GM18909 (cell line): Measurements from ENCODE around the gene ISYNA1.
A peak's percentile ranks its signal among the peaks of the same experiment; 100 is the strongest.

ENCODE experiments used
- ATAC-seq: cut with Tn5 transposase; IDR thresholded peaks from one replicate; pipeline ENCODE4 v1.9.1; 2021; ENCODE audit warnings: mild to moderate bottlenecking; ENCODE audit not compliant: unreplicated experiment, poor library complexity

ISYNA1 gene

DNA sequence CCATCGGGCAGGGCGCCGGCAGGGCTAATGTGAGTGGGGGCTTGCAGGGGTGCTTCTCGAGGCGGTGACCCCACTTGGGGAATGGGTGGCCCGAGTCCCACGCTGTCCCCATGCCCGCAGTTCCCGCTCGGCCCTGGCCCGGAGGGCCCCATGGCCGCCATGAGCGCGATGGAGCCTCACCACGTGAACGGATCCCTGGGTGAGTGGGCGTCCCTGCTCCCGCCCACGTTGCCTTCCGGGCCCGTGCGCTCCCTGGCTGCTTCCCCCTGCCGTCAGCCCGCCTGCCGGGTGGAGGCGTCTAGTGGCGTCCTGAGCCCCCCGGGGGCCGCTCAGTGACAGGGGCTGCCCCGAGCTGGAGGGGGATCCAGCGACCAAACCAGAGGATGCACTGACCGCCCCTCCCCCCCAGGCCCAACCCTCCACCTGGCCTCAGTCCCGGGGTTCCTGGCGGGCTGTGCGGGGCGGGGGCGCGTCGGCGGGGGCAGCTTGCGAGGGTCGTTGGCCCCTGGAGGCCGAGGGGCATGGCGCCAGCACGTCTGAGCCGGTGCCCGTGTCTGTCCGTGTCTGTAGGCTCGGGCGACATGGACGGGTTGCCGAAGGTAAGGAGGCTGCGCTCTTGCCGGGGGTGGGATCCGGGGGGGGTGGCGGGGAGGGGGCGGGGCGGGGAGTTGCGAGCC lies 4.8 kb downstream of the ISYNA1 start:
- no peak for ATAC-seq

DNA sequence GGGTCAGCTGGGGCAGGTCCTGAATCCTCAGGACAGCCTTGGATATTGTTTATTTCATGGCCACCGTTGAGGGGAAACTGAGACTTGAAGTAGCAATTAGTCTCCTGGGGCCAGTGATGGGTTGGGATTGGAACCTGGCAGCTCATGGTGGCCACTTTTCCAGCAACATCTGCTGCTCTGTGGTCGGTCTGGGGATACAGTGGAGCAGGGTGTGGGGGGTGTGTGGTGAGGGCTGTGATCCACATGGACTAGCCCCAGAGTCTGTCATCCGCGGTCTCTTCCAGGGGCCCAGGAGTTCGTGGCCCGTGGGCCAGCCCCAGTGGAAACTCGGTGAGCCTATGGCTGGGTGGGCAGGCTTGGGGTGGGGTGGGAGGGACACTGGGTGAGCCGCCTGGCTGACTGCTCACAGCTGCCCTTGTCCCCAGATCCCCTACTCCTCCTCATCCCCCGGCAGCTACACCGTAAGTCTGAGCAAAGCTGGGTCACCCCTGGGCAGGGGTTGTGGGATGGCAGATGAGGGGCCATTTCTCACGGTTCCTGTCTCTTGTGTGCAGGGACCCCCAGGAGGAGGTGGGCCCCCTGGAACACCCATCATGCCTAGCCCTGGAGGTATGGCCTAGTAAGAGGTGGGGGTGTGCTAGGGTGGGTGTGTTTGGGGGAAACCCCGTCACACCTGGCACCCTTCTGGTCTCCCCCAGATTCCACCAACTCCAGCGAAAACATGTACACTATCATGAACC lies 5.5 kb downstream of the ISYNA1 start:
- ATAC-seq, result no peak

DNA sequence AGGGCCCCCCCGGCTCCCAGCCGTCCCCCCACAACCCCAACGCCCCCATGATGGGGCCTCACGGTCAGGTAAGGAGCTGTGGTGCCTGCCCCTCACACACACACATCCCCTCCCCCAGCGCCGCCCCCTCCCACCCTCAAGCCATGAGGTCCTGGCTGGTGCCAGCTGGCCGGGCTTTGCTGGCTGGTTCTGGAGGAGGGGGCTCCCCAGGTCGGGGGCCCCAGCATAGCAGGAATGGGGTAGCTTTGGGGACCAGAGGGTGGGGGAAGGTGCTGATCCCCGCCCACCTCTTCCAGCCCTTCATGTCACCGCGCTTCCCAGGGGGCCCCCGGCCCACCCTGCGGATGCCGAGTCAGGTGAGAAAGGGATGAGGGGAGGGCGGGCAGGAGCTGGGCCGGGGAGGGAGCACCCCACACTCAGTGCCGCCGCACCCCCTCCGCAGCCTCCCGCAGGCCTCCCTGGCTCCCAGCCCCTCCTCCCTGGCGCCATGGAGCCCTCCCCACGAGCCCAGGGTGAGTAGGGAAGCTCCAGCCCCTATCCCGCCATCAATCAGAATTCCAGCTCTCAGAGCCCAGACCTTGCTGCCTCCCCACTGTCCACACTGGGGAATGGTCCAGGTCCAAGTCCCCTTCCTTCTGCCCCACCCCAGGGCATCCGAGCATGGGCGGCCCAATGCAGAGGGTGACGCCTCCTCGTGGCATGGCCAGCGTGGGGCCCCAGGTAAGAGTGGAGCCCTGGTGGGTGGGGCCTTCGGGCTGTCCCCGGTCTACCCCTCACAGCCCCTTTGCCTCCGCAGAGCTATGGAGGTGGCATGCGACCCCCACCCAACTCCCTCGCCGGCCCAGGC lies 6.4 kb downstream of the ISYNA1 start:
- no peak for ATAC-seq

DNA sequence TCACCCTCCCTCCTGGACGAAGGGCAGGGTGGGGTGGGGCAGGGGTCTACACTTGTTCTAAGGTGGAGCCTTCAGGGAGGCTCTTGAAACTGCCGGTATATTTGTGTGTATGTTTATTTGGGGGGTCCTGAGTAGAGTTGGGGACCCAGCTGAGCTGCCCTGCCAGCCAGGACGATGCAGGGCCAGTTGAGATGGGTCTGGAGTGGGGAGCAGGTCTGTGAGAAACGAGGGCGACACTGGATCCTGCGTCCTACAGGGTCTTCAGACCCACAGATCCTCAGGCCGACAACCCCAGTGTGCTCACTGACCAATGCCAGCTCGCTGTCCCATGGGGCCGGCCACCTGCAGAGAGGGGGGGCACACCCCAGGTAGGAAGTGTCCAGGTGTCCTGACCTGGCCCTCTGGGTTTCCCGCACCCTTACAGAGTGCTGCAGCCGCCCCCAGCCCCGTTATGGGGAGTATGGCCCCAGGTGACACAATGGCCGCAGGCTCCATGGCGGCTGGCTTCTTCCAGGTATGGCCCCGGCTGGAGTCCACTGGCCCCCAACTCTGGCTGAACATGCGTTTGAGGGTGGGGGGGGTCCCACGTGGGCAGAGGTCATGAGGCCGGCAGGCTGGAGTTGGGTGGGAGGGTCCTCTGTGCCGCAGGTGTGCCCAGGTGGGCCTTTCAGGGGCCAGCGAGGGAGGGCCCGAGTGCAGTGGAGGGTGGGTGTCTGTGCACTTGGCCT lies 7.4 kb downstream of the ISYNA1 start:
- ATAC-seq, result no peak

DNA sequence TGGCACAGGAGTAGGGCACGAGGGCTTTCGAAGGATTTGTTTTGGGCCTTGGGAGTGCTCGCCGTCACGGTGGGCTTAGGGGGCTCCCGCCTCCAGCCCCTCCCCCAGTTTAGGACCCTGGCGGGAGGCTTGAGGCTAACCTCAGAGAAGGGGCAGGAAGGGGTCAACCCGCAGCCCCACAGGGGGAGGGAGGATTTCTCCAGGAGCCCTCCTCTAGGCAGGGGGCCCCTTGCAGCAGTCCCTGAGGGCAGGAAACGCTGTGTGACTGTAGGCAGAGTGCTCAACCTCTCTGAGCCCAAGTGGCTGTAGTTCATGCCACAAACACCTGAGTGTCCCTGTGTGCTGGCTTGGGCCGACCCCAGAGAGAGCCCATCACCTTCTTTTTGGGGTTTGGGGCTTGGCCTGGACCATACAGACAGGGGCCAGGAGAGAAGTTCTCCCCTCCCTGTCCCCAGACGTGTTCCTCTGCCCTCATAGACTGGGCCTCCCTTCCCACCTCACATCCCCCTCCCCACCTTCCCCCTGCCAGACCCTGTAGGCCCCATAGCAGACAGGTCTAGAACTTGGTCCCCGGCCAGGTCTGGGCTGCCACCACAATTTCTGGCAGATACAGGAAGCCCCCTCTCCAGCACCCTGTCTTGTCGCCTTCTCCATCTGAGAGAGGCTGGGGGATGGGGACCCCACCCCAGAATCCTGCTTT lies 8.1 kb downstream of the ISYNA1 start:
- ATAC-seq, result no peak

DNA sequence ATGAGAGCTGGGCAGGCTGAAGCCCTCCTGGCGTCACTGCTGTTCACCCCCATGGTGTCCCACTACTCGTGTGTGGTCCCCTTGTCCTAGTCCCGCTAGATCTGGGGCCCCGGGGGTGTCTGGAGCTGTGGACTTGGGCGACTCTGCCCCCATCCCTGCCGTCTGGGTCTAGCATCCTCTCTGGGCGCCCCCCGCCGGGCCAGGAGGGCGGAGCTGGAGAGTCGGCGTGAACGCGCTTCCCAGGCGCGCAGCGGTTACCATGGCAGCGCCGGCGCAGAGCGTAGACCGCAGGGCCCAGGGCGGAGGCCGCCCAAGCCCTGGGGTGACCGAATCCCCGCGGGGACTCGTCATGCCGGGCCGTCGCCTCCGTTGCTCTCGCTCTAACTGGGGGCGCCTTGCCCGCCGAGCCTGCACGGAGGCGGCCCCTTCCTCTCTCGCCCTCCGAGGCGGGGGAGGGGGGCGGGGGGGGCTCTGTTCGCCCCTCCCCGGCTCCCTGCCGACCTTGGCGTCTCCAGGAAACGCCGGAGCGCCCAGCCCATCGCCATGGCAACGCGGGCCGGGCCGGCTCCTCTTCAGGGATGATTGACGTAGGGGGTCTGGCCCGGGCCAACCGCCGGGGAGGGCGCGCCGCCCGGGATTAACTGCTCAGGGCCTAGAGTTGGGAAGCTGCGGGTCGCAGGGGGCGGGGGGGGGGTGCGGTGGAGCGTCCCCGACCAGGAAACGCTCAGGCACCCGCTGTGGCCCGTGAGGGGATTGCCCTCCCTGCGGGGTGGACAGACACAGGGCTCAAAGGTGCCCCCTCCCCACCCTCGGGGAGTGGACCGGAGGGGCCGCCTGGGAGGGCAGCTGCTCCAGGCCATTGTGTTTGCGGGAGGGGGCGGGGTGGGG lies 8.9 kb downstream of the ISYNA1 start:
- ATAC-seq, result peak; percentile 68

DNA sequence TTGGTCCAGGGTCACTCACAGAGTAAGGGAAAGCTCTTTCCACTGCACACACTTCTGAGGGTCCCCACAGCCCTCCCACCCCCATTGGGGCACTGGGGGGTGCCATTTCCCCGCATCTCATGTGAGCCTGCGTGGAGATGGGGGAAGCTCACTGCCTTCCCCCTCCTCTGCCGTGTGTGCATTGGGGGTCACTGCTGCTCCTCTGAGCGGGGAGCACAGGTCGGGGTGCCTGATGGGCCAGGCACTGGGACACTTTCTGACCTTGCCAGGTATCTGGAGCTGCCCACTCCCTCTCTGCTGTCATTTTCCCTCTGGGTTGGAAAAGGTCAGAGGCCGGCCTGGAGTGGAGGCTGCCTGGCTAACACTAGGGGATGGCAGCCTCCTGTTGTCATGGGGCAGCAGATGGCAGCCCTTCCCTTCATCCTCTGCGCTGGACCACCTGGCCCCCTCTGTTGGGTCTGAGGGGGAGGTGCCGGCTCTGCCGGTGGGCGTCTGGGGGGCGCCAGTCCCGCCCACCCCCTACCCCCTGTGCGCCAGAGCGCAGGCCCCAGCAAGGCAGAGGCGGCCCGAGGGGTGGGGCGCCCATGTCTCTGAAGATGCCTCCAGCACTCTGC lies 9.7 kb downstream of the ISYNA1 start:
- no peak for ATAC-seq

DNA sequence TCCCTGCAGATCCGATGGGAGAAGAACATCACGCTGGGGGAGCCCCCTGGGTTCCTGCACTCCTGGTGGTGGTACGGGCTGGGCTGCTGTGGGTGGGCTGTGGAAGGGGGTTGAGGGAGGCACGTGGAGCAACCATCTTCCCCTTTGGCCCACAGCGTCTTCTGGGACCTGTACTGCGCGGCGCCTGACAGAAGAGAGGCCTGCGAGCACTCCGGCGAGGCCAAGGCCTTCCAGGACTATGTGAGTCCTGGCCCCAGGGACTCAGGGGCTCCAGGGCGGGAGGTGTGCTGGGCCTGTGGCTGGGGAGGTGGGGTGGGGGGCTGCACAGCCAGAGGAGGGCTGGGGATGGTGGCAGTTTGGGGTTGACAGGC lies 10.2 kb downstream of the ISYNA1 start:
- no peak for ATAC-seq

DNA sequence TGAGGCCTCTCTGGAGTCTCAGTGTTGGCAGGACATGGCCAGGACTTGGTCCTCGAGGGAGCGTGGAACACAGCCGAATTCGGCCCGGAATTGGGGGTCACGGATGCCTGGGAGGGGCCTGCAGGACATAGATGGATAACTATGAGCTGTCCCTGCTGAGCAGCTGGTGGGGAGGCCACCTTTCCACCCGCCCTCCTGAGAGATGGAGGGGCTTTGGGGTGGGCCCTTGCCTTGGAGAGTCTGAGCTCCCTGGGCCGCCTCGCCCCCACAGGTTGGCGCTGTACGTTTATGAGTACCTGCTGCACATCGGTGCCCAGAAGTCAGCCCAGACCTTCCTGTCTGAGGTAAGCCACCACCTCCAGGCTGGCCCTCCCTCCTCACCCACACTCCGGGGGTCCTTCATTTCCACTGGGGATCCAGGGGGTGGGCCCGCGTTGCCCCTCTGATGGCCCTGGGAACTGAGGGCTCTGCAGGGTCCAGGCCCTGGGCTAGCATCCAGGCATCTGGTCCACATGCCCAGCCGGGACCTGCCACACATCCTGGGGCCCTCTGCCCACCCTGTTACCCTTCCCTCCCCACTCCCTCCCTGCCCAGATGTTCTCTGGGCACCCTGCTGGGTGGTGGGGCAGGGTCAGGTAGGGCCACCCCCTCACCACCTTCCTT lies 10.7 kb downstream of the ISYNA1 start:
- ATAC-seq, result no peak

DNA sequence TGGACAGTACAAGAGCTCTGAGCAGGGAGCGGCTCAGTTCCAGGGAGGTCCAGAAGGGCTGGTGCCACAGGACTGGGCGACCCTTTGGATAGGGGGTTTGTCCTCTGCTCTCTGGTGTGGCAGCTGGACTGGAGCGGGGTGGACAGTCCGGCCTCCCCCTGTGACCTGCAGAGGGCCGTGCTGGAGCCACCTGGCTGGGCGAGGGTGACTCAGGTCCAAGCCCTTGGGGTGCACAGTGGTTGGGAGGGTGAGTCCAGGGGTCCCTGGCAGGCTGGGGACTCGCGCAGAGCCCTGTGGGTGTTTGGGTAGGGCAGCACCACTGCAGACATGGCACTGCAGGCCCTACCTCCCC lies 11.5 kb downstream of the ISYNA1 start:
- ATAC-seq, result no peak

DNA sequence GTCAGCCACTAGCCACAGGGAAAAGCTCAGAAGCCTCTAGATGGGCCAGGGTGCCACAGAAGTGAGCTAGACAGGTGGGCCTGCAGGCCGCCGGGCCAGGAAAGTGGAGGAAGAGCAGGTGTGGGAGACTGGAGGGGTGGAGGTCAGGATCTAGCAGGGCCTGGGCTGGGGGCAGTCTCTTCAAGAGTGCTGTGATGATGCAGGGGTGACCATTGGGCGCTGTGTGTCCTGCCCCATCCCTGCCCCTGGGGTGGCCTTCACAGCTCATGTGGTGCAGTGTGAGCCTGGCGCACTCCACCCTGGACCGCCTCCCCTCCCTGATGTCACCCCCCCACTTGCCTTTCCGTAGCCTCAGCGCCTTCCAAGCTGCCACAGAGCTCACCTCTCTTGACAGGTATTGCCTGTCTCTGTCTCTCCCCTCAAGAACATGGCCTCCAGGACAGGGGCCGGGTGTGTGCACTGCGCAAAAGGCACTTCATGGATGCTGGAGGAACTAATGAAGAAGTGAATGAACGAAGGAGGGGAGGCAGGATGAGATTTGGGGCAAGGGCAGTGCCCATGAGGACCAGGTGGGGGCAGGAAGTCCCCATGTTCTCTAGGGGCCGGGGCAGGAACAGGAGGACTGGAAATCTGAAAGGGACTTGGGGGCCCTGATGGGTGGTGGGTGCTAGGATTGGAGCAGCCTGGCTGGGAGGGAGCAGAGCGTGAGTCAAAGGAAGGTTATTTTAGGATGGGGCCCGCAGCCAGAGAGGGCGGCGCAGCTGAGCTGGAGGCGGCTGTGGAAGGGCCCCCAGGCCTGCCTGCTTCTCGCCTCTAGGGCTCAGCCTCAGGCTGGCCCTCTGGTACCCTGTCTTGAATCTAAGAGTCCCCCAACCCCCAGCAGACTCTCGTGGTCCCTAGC lies 12.2 kb downstream of the ISYNA1 start:
- ATAC-seq, result no peak

DNA sequence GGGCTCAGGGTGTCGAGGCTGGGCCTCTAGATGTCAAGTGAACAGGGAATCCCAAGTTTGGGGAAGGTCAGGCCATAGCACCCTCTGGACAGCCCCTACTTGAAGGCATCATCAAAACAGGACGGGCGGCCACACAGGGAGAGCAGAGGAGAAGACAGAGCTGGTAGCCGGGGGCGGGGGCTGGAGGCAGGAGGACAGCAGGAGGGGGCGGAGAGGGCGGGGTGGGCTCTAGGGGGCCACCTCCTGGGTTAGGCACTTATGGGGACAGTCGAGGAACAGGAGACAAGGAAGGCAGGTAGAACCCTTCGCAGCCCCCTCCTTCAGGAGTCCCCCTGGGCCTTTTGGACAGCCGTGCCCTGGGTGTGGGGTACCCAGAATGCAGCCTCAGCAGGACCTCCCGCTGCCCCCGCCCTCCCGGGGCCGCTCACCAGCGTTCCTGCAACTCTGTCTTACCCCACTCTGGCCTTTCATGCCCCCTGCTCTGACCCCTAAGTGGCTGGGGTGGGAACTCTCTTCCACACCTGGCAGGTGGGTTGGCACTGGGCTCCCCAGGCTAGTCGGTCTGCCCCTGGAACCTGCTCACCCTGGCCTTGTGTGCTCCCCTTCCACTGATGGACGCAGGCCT lies 12.9 kb downstream of the ISYNA1 start:
- ATAC-seq, result no peak

DNA sequence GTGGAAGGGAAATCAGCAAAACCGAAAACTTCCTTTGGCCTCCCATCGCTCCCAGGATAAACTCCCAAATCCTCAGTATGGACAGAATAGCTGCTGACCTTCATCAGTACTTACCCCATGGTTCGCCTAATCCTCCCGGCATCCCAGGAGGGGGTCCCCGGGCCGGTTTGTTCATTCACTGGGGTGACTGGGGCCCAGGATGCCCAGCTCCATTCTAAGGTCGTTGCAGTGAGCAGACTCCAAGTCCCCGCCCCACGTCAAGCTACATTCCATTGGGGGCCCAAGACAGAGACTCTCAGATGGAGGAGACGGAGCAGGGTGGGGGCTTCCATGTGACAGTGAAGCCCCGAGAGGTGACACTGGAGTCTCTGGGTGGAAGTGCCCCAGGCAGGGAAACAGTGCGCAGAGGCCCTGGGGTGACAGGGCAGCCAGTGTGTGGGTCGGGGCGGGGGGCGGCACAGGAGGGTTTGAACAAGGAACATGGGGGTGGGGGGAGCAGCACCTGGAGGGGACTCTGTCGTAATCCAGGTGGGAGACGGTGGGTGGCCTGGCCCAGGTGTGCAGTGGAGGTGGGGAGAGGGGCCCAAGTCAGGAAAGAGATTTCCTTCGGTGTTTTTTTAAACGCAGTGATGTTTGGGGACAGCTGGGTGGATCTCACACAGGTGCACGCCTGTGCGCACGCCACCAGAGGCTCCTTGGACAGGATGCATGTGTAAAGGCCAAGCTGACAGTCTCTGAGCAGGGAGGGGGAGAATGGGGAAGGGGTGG lies 13.6 kb downstream of the ISYNA1 start:
- ATAC-seq, result no peak

DNA sequence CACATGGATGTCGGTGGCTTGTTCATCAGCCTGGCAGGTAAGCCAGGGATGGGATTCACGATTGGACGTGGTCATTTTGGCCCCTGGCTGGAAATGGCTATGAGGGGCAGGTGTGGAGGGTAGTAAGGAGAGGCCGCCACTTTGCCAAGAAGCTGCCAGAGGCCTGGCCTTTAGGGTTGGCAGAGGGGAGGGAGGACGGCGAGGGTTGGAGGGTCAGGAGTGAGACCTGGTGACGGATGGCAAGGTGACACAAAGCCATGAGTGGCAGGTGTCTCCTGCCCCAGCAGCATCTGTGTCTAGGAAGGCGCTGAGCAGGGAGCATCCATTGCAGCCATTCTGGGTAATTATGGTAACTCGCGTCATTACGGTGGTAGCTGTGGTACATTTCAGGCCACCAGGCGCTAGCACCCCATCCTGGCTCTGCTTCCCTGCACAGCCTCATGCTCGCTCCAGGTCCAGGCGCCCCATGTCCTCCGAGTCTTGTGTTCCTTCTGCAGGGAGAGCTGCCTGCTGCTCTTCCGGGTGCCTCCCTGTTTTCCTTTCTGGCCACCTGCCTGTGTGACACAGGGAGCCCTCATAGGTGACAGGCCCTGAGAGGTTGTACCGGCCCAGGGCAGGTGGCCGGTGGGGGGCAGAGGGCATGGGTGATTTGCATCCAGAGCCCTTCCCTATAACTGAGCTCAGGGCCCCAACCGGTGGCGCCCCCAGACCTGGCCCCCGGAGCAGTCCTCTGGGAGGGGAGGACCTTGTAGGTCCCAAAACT lies 14.5 kb downstream of the ISYNA1 start:
- no peak for ATAC-seq

DNA sequence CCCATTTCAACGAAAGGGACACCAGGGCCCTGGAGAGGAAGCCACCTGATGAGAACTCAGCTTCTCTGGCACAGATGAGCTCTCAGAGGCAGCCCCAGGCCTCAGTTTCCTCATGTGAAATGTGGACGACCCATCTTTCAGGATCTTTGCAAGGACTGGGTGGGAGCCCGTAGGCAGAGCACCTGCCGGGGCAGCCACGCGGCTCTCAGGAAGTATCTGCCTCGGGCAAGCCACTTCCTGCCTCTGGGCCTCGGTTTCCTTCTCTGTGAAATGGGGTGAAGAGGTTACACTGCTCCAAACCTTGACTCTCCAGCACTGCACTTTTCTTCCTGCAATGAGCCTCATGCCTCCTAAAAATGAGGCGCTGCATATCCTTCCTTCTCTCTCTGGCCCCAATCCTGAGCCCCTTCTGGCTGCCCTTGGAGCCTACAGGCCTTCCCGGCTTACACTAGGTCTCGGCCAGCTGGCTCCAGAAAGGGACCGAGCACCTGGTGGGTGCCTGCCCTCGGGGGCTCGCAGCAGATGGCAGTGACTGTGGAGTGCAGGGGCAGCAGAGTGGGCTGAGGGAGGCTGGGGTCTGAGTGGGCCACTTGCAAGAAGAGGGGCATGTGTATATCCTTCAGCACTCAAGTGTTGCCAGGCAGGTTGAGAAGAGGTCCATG lies 15.3 kb downstream of the ISYNA1 start:
- no peak for ATAC-seq
